Cardiac muscle cell (in vitro differentiated cells and primary cell): ENCODE measurements around the gene BBS9. TPM values are rescaled to one million over a fixed set of nuclear protein-coding genes. Genes with fewer than 3 reads are reported as not detected.
A peak's percentile ranks its signal among the peaks of the same experiment; 100 is the strongest.

ENCODE experiments used
- DNase-seq, 2 donors: peaks; one replicate each; pipeline versions ENCODE4 v3.0.0 to v3.0.0-alpha.2; 2010 to 2017; ENCODE audit warnings: low read depth in 1 of 2, low spot score in 1 of 2
- H3K27ac ChIP-seq: fragments of 200-600 bp; sonication (generic); 2 replicates; pipeline ENCODE4 v1.5.1; 2016
- H3K27me3 ChIP-seq: fragments of 200-600 bp; sonication (generic); 2 replicates; pipeline ENCODE4 v1.6.0; 2016; ENCODE audit warnings: control low read depth
- H3K36me3 ChIP-seq: fragments of 200-600 bp; sonication (generic); 2 replicates; pipeline ENCODE4 v1.5.1; 2016; ENCODE audit warnings: control low read depth
- H3K4me1 ChIP-seq: fragments of 200-600 bp; sonication (generic); 2 replicates; pipeline ENCODE4 v1.8.1; 2017; ENCODE audit warnings: low read depth, mild to moderate bottlenecking, mixed run types
- H3K4me3 ChIP-seq: fragments of 200-600 bp; sonication (generic); 2 replicates; pipeline ENCODE4 v1.5.1; 2016; ENCODE audit warnings: mild to moderate bottlenecking
- H3K9me3 ChIP-seq: fragments of 200-600 bp; sonication (generic); 2 replicates; pipeline ENCODE4 v1.5.1; 2017; ENCODE audit warnings: low read depth, mild to moderate bottlenecking, control low read depth
- polyA plus RNA-seq: library from polyadenylated mRNA; unstranded; fragments of >200 nt; fragmentation: Nextera tagmentation; extraction: Ambion mirVana; gene quantifications from 2 replicates; pipeline ENCODE4 v1.2.1, GENCODE V29; 2016
- total RNA-seq: library from RNA; depleted of rRNA; stranded (reverse); fragments of >200 nt; gene quantifications from 2 replicates; pipeline ENCODE4 v1.2.3, GENCODE V29; 2016
- TF ChIP-seq, protein P1 (sequence below): IDR thresholded peaks from 2 replicates; pipeline ENCODE4 v1.5.1; 2012; ENCODE audit warnings: low read depth, mild to moderate bottlenecking, low read length

Gene BBS9
- total and polyA plus RNA-seq, 2 experiments from 2014 or later, result 9.8 to 13.2 TPM

GRCh38 chr7:33619264-33619663 lies 489.9 kb downstream of the BBS9 start:
- Histone ChIP-seq H3K9me3 (no peaks in the 10 kb centered on the region), H3K4me1 (peaks cover 4% of the 10 kb centered on the region), H3K27me3 (no peaks in the 10 kb centered on the region), H3K27ac (no peak overlapping the region), H3K36me3 (no peaks in the 10 kb centered on the region), H3K4me3 (no peak overlapping the region)
- TF ChIP-seq, protein P1, sequence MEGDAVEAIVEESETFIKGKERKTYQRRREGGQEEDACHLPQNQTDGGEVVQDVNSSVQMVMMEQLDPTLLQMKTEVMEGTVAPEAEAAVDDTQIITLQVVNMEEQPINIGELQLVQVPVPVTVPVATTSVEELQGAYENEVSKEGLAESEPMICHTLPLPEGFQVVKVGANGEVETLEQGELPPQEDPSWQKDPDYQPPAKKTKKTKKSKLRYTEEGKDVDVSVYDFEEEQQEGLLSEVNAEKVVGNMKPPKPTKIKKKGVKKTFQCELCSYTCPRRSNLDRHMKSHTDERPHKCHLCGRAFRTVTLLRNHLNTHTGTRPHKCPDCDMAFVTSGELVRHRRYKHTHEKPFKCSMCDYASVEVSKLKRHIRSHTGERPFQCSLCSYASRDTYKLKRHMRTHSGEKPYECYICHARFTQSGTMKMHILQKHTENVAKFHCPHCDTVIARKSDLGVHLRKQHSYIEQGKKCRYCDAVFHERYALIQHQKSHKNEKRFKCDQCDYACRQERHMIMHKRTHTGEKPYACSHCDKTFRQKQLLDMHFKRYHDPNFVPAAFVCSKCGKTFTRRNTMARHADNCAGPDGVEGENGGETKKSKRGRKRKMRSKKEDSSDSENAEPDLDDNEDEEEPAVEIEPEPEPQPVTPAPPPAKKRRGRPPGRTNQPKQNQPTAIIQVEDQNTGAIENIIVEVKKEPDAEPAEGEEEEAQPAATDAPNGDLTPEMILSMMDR, result no peak
- no peak for DNase-seq

DNA sequence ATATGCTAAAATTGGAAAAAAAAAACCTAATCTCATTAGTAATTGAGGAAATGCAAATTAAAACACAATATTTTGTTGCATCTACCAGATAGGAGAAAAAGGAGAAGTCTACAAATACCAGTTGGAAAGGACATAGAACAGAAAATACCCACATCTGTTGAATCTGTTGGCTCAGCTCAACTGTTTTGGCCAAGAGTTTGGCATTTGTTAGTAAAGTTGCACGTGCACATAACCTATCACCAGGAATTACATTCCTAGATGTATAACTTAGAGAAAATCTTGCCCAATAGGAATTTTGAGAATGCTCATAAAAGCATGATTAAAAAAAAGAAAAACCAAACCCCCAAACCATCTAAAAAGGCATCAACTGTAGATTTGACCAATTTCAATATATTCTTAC lies 493.9 kb downstream of the BBS9 start:
- H3K4me1 ChIP-seq, result no peaks in the 10 kb centered on the region
- TF ChIP-seq, protein P1, result no peak
- H3K36me3 ChIP-seq, result no peaks in the 10 kb centered on the region
- H3K27me3 ChIP-seq, result no peaks in the 10 kb centered on the region
- peak in 1 of 2 donors; percentile 23 for DNase-seq
- no peaks in the 10 kb centered on the region for H3K9me3 ChIP-seq
- no peak overlapping the region for H3K27ac ChIP-seq
- no peak overlapping the region for H3K4me3 ChIP-seq

GRCh38 chr7:33624215-33624614 lies 494.9 kb downstream of the BBS9 start:
- H3K36me3 ChIP-seq, result no peaks in the 10 kb centered on the region
- no peak overlapping the region for H3K4me3 ChIP-seq
- H3K27ac ChIP-seq, result no peak overlapping the region
- TF ChIP-seq, protein P1, result no peak
- H3K27me3 ChIP-seq, result no peaks in the 10 kb centered on the region
- H3K9me3 ChIP-seq, result no peaks in the 10 kb centered on the region
- no peak for DNase-seq
- H3K4me1 ChIP-seq, result no peaks in the 10 kb centered on the region

GRCh38 chr7:33626869-33627268 lies 497.5 kb downstream of the BBS9 start:
- TF ChIP-seq, protein P1, result no peak
- Histone ChIP-seq H3K9me3 (no peaks in the 10 kb centered on the region), H3K27me3 (no peaks in the 10 kb centered on the region), H3K4me1 (no peaks in the 10 kb centered on the region), H3K36me3 (no peaks in the 10 kb centered on the region), H3K4me3 (no peak overlapping the region), H3K27ac (no peak overlapping the region)
- DNase-seq, result no peak

DNA sequence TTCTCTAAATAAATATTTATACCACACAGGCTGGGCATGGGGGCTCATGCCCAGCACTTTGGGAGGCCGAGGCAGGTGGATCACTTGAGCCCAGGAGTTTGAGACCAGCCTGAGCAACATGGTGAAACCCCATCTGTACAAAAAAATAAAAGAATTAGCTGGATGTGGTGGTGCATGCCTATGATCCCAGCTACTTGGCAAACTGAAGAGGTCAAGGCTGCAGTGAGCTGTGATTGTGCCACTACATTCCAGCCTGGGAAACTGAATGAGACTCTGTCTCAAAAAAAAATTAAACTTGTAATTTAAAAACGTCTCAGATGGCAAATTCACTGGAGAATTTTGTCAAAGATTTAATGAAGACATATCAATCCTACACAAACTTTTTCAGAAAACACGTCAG lies 498.4 kb downstream of the BBS9 start:
- Histone ChIP-seq H3K9me3 (no peaks in the 10 kb centered on the region), H3K4me3 (no peak overlapping the region), H3K27me3 (no peaks in the 10 kb centered on the region), H3K36me3 (no peaks in the 10 kb centered on the region), H3K27ac (no peak overlapping the region), H3K4me1 (no peaks in the 10 kb centered on the region)
- TF ChIP-seq, protein P1, result no peak
- DNase-seq, result no peak

DNA sequence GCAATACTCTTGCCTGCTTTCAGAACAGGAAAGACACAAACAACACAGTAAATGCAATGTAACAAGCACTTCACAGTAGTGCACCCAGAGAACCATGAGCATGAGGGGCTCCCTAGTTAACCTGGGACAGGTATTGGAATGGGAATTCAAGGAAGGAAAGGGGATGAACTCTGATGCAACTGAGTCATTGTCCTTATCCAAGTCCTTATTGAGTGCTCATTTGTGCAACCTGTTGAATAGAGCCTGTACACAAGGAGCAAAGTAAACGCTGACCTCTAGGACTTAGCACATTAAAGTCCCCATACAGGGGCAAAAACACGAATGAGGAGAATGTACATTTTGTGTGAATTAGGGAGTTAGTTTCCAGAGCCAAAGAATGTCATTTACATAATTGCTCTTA lies 499.5 kb downstream of the BBS9 start:
- Histone ChIP-seq H3K36me3 (no peaks in the 10 kb centered on the region), H3K4me3 (no peak overlapping the region), H3K27ac (no peak overlapping the region), H3K27me3 (no peaks in the 10 kb centered on the region), H3K9me3 (no peaks in the 10 kb centered on the region), H3K4me1 (no peaks in the 10 kb centered on the region)
- DNase-seq, result no peak
- TF ChIP-seq, protein P1, result no peak
